Sigmoid colon (tissue), 7 donors: ENCODE results near the gene PLSCR4. TPM values are rescaled to one million over a fixed set of nuclear protein-coding genes. Genes with fewer than 3 reads are reported as not detected.

Experiments
- DNase-seq: peaks from one replicate; pipeline ENCODE4 v3.0.0-alpha.2; 2019
- H3K27ac ChIP-seq, 4 donors: fragments of 200-600 bp; sonication (generic); one replicate each; pipeline ENCODE4 v1.5.1; 2016 to 2019; ENCODE audit warnings: mild to moderate bottlenecking in 1 of 4
- H3K27me3 ChIP-seq, 3 donors: fragments of 200-600 bp; sonication (generic); one replicate each; pipeline ENCODE4 v1.5.1; 2019; ENCODE audit warnings: mild to moderate bottlenecking in 1 of 3
- H3K36me3 ChIP-seq, 4 donors: fragments of 200-600 bp; sonication (generic); one replicate each; pipeline ENCODE4 v1.5.1; 2016 to 2019
- H3K4me1 ChIP-seq, 4 donors: fragments of 200-600 bp; sonication (generic); one replicate each; pipeline ENCODE4 v1.5.1; 2017 to 2019
- H3K4me3 ChIP-seq, 4 donors: fragments of 200-600 bp; sonication (generic); one replicate each; pipeline ENCODE4 v1.5.1; 2017 to 2019; ENCODE audit warnings: mild to moderate bottlenecking in 2 of 4, moderate library complexity in 1 of 4
- H3K9me3 ChIP-seq, 4 donors: fragments of 200-600 bp in 3 of 4; sonication (generic) in 3 of 4; one replicate each; pipeline versions ENCODE4 v1.5.1 to v1.6.1; 2013 to 2019
- EP300 ChIP-seq, 4 donors: sonication (generic); formaldehyde crosslinking; IDR thresholded peaks; one replicate each; pipeline ENCODE4 v1.6.1; 2017; ENCODE audit warnings: antibody characterized with exemption in 4 of 4
- POLR2A ChIP-seq, 2 donors: fragments of 450-650 bp; IDR thresholded peaks; one replicate each; pipeline ENCODE4 v1.6.1; 2016; ENCODE audit warnings: antibody characterized with exemption in 2 of 2, mild to moderate bottlenecking in 2 of 2, moderate library complexity in 2 of 2
- POLR2AphosphoS5 ChIP-seq, 4 donors: sonication (generic); formaldehyde crosslinking; IDR thresholded peaks; one replicate each; pipeline ENCODE4 v1.6.1; 2017; ENCODE audit warnings: antibody characterized with exemption in 4 of 4
- WGBS, 2 donors: extraction: QIAGEN DNeasy Blood & Tissue Kit; methylation state at CpG; one replicate each; pipeline ENCODE4 v1.1.7; 2013; 5-methylcytosine and 5-hydroxymethylcytosine counted together
- intact Hi-C: fragments of 100-400 bp; cut with DNase I; formaldehyde crosslinking; loops from one replicate; pipeline ENCODE4 v1.15.1; 2023
- polyA plus RNA-seq, 3 donors: library from polyadenylated mRNA; stranded (reverse); fragments of 200-250 nt; gene quantifications; one replicate each; pipeline ENCODE4 v1.2.3, GENCODE V29; 2013
- total RNA-seq, 4 donors: library from RNA; depleted of rRNA; stranded (reverse); fragments of >200 nt; gene quantifications; one replicate each; pipeline ENCODE4 v1.1.0, GENCODE V29; 2016
- TF ChIP-seq, protein P1 (sequence below), 4 experiments: fragments of 450-650 bp in 3 of 4; fragments of 200-600 bp in 1 of 4; IDR thresholded peaks; one replicate each; pipeline ENCODE4 v1.5.1; 2016 to 2019; ENCODE audit warnings: antibody characterized with exemption in 4 of 4, mild to moderate bottlenecking in 3 of 4, moderate library complexity in 2 of 4
- donor health status: healthy with polysubstance abuse.
- donor health status: Bipolar disorder and iron deficiency.
- donor health status: healthy.

The PLSCR4 gene
- total and polyA plus RNA-seq, 7 donors: 17.5 to 67.4 (median 53.5) TPM

DNA sequence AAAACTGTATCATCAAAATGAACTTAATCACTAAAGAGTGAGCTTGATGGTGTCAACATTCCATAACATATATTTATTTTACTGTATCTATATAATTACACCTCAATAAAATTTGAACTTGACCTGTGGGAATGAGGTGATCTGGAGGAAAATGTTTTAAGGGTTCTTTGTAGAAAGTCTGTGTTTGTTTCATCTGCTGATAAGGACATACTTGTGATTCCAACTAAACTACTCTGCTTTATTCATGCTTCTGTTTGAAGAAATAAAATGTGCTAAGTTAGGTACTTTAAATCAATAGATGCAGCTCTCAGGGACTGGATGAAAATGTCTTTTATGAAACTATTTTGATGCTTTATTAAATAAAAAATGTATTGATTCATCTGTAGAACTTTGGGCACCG, 78.3 kb downstream of the PLSCR4 start:
- H3K4me1 ChIP-seq: peaks cover 0 to 5% (median 3%) of the 10 kb centered on the region in 4 donors
- no peaks in the 10 kb centered on the region for H3K9me3 ChIP-seq
- H3K27me3 ChIP-seq: no peaks in the 10 kb centered on the region
- TF ChIP-seq POLR2A (IDR thresholded peaks at IDR 0.05): no peak
- no peak for TF ChIP-seq POLR2AphosphoS5 (IDR thresholded peaks at IDR 0.05)
- no peak for TF ChIP-seq EP300 (IDR thresholded peaks at IDR 0.05)
- TF ChIP-seq, protein P1, sequence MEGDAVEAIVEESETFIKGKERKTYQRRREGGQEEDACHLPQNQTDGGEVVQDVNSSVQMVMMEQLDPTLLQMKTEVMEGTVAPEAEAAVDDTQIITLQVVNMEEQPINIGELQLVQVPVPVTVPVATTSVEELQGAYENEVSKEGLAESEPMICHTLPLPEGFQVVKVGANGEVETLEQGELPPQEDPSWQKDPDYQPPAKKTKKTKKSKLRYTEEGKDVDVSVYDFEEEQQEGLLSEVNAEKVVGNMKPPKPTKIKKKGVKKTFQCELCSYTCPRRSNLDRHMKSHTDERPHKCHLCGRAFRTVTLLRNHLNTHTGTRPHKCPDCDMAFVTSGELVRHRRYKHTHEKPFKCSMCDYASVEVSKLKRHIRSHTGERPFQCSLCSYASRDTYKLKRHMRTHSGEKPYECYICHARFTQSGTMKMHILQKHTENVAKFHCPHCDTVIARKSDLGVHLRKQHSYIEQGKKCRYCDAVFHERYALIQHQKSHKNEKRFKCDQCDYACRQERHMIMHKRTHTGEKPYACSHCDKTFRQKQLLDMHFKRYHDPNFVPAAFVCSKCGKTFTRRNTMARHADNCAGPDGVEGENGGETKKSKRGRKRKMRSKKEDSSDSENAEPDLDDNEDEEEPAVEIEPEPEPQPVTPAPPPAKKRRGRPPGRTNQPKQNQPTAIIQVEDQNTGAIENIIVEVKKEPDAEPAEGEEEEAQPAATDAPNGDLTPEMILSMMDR (IDR thresholded peaks at IDR 0.05): no peak
- intact Hi-C loops: no loop called here
- WGBS, 2 donors: 90 to 96% methylated on average over 1 of the region's 1 CpG
- no peak for DNase-seq
- H3K4me3 ChIP-seq: no peak overlapping the region
- no peak overlapping the region for H3K27ac ChIP-seq
- no peaks in the 10 kb centered on the region for H3K36me3 ChIP-seq

DNA sequence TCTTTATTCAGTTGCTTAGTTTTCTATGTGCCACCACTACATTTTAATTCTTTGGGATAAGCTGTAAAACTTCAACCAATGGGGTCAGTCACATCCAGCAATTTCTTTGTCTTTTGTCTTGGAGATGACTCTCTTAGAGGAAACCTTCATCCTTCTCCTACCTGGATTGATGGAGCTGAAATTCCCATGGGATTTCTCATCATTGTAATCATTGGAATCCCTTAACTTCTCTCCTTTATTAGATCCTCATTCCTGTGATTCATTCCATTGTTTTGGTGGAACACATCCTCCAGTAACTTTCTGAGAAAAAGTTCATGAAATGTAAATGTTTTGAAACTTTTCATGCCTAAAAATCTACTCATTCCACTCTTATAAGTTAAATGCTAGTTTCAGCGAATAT, 80.3 kb downstream of the PLSCR4 start:
- no peak overlapping the region for H3K4me3 ChIP-seq
- no peaks in the 10 kb centered on the region for H3K9me3 ChIP-seq
- no peak overlapping the region for H3K27ac ChIP-seq
- no peak for DNase-seq
- no peak for TF ChIP-seq POLR2AphosphoS5 (IDR thresholded peaks at IDR 0.05)
- TF ChIP-seq, protein P1 (IDR thresholded peaks at IDR 0.05): no peak
- TF ChIP-seq POLR2A (IDR thresholded peaks at IDR 0.05): no peak
- no peak for TF ChIP-seq EP300 (IDR thresholded peaks at IDR 0.05)
- H3K36me3 ChIP-seq: no peaks in the 10 kb centered on the region
- 95 to 97% methylated on average over 1 of the region's 1 CpG for WGBS, 2 donors
- H3K4me1 ChIP-seq: peaks cover 0 to 17% (median 13%) of the 10 kb centered on the region in 4 donors
- H3K27me3 ChIP-seq: no peaks in the 10 kb centered on the region
- intact Hi-C loops: no loop called here

DNA sequence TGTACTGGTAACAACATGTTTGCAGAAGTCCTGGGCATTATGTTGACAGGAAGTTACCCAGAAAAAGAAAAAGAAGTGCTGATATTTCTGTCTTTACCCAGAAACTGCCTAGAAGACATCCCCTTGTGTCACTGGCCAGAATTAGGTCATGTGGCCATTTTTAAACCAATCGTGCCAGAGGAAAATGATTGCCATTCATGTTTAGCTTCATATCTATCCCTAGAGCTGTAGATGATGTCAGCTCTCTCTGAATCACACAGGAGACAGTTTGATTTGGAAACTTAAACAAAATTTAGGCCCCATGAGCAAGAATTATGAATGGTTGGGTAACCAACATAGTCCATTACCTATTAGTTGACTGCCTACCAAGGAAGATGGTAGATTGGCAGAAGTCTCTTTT, 81.0 kb downstream of the PLSCR4 start:
- no peak for DNase-seq
- H3K4me3 ChIP-seq: no peak overlapping the region
- TF ChIP-seq POLR2A (IDR thresholded peaks at IDR 0.05): no peak
- TF ChIP-seq EP300 (IDR thresholded peaks at IDR 0.05): no peak
- TF ChIP-seq, protein P1 (IDR thresholded peaks at IDR 0.05): no peak
- no peak for TF ChIP-seq POLR2AphosphoS5 (IDR thresholded peaks at IDR 0.05)
- intact Hi-C loops: no loop called here
- H3K36me3 ChIP-seq: no peaks in the 10 kb centered on the region
- no peaks in the 10 kb centered on the region for H3K9me3 ChIP-seq
- peaks cover 0 to 24% (median 20%) of the 10 kb centered on the region in 4 donors for H3K4me1 ChIP-seq
- 88 to 92% methylated on average over 1 of the region's 1 CpG for WGBS, 2 donors
- H3K27ac ChIP-seq: no peak overlapping the region
- H3K27me3 ChIP-seq: no peaks in the 10 kb centered on the region

DNA sequence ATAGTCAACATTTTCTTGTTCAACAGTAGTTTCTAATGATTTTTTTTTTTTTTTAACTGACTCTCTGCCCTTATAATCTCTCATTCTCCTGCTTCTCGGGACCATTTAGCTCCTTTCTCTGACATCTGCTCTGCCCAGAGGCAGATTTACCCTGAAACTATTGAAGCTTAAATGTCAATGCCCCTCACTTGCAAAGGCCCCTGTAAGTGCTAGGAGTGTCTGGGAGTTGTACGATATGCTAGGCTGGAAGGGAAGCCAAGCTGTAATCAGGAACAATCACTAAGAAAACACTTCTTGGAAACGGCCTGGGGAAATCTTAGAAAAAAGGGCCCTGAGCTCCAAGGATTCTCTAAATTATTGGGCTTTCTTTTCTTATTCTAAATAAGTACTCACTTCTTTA, 84.1 kb downstream of the PLSCR4 start:
- WGBS, 2 donors: 78 to 80% methylated on average over 3 of the region's 3 CpGs
- DNase-seq: no peak
- Histone ChIP-seq H3K4me3 (no peak overlapping the region), H3K36me3 (no peaks in the 10 kb centered on the region), H3K9me3 (no peaks in the 10 kb centered on the region), H3K4me1 (peaks cover 0 to 53% (median 37%) of the 10 kb centered on the region in 4 donors), H3K27me3 (no peaks in the 10 kb centered on the region), H3K27ac (peak overlapping the region; percentile 1 to 93 (median 57))
- intact Hi-C loops: no loop called here
- TF ChIP-seq, protein P1 (IDR thresholded peaks at IDR 0.05): no peak
- no peak for TF ChIP-seq POLR2AphosphoS5 (IDR thresholded peaks at IDR 0.05)
- TF ChIP-seq EP300 (IDR thresholded peaks at IDR 0.05): no peak

DNA sequence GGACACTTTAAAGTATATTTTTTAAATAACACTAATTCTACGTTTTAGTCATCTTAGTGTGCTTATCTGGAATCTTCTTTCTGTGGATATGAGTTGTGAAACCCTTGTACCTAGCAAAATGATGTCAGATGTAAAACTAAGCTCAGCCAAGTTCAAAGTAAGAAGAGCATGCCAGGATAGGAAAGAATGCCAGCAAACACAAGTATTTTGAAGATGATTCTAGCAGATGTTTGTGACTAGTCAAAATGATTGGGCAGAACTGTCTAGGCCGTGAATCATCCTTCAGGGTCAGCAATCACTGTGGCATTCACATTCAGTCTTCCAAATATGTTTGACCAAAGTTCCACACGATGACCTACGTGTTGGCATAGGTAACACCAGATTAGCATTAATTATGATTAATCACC, 84.5 kb downstream of the PLSCR4 start:
- Histone ChIP-seq H3K4me1 (peaks cover 0 to 53% (median 38%) of the 10 kb centered on the region in 4 donors), H3K27me3 (no peaks in the 10 kb centered on the region), H3K36me3 (no peaks in the 10 kb centered on the region), H3K4me3 (no peak overlapping the region), H3K27ac (peak overlapping the region; percentile 1 to 93 (median 57)), H3K9me3 (no peaks in the 10 kb centered on the region)
- TF ChIP-seq POLR2AphosphoS5 (IDR thresholded peaks at IDR 0.05) (peak in 2 of 4 donors; percentile 29 to 42), EP300 (IDR thresholded peaks at IDR 0.05) (no peak), POLR2A (IDR thresholded peaks at IDR 0.05) (no peak)
- TF ChIP-seq, protein P1 (IDR thresholded peaks at IDR 0.05): no peak
- no peak for DNase-seq
- intact Hi-C loops: no loop called here
- 80 to 81% methylated on average over 4 of the region's 4 CpGs for WGBS, 2 donors
